HTR-8/SVneo (cell line): ENCODE results near the gene RTEL1.
A peak's percentile ranks its signal among the peaks of the same experiment; 100 is the strongest.
"Not testable (repeated sequence)": the region's sequence is repeated elsewhere in the genome, so short reads cannot be mapped to it uniquely, and the experiment has no call there.

Experiments
- DNase-seq: peaks from one replicate; pipeline ENCODE4 v3.0.0; 2011; ENCODE audit warnings: low spot score, mixed read lengths; ENCODE audit not compliant: insufficient read length
- FAIRE-seq: peaks from 2 replicates; lab custom pipeline; 2011; peaks lifted over from hg19 to GRCh38; lab: Jason Lieb, UNC

The RTEL1 gene

GRCh38 chr20:63627751-63628245 is 30.3 kb upstream of the RTEL1 start:
- DNase-seq (no peak), FAIRE-seq (peak; percentile 49)

DNA sequence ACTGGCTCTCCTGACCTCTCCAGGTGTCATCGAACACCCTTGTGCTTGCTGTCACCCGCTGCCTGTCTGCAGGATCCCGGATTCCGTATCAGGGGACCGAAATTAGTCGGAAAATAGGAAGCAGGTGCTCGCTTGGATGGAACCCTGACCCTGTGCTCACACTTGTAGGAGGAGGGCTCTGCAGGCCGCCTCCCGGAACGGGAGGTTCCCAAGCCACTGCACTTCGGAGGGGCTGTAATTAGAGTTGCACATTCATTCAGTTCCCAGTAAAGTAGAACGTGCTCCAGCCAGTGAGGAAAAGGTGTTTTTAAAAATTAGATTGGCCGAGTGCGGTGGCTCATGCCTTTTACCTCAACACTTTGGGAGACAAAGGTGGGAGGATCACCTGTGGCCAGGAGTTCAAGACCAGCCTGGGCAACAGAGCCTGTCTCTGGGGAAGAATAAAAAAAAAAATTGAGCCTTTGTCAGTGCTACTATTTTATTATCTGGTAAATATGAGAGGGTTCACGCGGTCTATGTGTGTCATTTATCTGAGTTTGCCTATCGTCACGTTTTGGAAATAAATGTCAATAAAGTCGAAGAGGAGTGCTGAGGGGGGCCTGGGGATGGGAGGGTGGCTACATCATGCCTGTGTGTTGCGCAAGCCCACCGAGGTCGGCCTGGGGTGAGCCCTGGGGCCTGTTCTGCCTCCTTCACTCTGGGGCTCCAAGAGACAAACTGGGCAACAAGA is 29.7 kb upstream of the RTEL1 start:
- FAIRE-seq = peak; percentile 31

GRCh38 chr20:63630956-63631355 is 27.2 kb upstream of the RTEL1 start:
- DNase-seq, FAIRE-seq: not testable (repeated sequence)

More for the DNA sequence above, 29.7 kb upstream of the RTEL1 start:
- DNase-seq = peak; percentile 81

GRCh38 chr20:63631426-63631825 is 26.7 kb upstream of the RTEL1 start:
- DNase-seq, FAIRE-seq: not testable (repeated sequence)

DNA sequence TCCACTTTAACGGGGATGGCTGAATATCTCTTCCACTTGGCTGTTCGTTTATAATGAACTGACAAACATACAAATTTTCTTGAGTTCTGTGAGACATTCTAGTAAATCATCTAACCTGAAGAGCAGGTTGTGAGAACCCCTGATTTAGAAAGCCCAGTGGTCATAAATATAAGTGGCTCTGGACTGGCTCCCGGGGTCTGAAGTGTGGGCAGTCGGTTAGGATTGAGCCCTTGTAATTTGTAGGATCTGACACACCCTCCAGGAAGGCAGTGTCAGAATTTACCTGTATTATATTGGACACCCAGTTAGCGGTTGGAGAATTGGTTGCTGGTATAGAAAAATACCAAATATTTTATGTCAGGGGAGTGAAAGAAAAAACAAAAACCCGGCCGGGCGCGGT is 24.4 kb upstream of the RTEL1 start:
- FAIRE-seq (no peak), DNase-seq (no peak)

GRCh38 chr20:63635431-63636141 is 22.5 kb upstream of the RTEL1 start:
- DNase-seq (no peak), FAIRE-seq (peak; percentile 23)

DNA sequence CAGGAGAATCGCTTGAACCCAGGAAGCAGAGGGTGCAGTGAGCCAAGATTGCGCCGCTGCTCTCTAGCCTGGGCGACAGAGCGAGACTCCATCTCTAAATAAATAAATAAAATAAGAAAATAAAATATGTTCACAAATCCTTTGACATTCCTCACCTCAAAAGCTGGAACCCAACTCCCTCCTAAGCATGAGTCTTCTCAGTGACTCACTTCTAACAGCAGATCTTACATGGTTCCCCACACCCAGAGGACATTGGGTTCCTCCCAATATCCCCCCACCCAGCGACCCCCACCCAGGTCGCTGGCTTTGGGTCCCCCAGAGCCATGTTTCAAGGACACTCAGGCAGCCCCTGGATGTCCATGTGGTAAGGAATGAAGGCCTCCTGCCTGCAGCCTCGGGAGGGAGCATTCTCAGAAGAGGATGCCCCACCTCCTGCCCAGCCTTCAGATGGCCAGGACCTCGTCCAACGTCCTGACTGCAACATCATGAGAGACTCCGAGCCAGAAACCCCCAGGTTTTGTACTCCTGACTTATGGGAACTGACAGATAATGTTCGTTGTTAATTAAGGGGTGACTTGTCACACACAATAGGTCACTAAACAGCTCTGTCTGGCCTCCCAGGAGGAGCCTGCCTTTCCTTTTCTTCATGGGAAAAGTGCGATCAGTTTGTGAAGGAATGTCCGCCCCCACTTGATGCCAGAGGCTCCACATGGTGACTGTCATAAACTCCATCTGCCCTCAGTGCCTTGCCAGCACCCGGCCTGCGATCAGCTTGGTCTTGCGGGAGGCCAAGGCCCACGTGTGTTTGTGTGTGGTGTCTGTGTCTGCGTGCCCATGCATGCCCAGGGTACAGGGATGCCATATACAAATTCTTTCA is 21.1 kb upstream of the RTEL1 start:
- DNase-seq = no peak
- peak; percentile 80 for FAIRE-seq

DNA sequence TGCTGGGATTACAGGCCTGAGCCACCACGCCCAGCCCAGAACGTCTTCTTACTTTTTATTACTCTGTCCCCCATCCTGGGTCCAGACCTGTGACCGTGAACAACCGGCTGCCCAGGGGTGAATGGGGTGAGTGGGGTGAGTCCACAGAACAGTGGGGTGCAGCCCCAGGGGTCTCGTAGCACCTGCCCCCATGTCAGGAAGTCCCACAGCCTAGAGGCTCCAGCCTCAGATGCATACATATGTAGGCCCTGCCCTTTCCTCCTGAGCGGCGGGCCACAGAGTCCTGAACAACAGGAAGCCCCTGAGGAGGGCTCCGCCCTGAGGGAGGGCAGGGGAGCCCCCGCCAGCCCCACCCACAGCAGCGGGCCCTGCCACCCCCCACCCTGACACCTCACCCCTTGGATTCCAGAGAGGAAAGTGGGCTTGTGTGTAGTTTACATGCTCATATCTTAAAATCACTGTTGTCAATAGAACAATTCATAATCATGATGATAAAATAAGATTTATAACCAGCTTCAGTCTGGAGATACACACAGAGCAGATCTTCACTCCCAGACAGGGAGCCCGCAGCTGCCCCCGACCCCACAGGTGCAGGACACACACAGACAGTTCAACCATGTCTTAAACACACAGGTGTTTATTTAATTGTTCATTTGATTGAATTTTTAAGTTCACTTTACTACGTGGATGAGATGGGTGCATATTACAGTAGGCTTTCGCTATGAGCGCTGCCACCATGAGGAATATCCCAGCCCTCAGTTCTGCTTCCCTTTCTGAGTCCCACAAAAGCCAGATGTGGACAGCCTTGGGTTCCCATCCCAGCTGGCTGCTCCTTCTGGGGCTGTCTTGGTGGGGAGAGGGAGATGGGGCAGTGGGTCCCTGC is 18.8 kb upstream of the RTEL1 start:
- no peak for DNase-seq
- peak; percentile 20 for FAIRE-seq

DNA sequence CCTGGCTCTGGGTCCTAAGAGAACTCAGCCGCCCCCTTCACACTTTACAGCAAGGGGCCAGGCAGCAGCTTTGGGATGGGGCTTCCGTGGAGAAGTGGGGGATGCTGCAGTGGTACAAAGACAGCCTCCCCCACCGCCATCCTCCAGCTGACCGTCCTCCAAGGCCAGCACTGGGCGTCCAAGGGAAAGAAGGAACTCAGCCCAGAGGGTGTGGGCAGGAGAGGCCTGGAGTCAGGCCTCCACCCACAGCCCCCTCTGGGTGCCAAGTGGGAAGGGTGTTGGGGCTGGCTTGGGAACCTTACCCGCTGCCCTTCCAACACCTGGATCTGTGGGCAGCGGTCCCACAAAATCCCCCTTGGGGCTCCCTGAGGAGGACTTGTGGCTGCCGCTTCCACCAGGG is 18.0 kb upstream of the RTEL1 start:
- FAIRE-seq = peak; percentile 16
- no peak for DNase-seq

DNA sequence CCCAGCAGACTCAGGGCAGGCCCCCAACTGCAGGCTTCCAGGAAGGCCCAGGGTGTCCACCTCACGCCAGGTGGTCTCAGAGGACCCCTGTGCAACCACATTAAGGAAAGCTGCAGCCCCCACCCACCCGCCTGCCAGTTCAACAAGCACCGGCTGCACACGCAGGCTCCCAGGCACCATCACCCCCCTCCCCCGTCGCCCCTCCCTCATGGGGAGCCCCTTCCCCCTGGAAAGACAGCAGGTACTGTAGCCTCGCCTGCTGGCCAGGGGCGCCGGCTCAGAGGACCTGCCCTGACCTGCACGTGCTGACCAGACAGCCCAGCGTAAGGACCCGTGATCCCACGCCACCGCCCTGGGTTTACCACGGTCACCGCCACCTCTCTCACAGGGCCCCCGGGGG is 17.4 kb upstream of the RTEL1 start:
- DNase-seq, FAIRE-seq: not testable (repeated sequence)

- DNase-seq = no peak
- FAIRE-seq = no peak
Observed at GRCh38 chr20:63641146-63641791, 16.8 kb upstream of the RTEL1 start.

DNA sequence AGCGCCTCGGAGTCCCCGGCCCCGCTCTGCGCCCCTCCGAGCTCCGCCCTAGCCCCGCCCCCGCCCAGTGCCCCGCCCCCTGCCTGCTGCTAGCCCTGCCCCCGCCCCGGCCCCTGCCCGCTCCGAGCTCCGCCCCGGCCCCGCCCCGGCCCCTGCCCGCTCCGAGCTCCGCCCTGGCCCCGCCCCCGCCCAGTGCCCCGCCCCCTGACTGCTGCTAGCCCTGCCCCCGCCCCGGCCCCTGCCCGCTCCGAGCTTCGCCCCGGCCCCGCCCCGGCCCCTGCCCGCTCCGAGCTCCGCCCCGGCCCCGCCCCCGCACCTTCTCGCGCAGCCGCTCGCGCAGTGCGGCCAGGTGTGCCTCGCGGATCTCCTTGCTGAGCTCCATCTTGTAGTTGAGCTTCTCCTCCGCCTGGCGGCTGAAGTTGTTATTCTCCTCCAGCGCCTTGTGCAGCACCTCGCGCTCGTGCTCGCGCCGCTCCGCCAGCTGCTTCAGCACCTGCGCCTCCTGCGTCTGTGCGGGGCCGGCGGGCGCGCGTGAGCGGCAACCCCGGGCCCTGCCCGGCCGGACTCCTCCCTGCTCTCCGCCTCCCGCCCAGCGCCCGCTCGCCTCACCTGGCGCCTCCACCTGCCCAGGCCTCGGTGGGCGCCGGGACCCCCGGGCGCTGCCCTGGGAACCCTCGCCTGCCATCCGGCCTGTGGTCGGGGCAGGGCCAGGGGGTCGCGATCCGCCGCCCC is 16.2 kb upstream of the RTEL1 start:
- DNase-seq = peak; percentile 84
- peak; percentile 99 for FAIRE-seq

DNA sequence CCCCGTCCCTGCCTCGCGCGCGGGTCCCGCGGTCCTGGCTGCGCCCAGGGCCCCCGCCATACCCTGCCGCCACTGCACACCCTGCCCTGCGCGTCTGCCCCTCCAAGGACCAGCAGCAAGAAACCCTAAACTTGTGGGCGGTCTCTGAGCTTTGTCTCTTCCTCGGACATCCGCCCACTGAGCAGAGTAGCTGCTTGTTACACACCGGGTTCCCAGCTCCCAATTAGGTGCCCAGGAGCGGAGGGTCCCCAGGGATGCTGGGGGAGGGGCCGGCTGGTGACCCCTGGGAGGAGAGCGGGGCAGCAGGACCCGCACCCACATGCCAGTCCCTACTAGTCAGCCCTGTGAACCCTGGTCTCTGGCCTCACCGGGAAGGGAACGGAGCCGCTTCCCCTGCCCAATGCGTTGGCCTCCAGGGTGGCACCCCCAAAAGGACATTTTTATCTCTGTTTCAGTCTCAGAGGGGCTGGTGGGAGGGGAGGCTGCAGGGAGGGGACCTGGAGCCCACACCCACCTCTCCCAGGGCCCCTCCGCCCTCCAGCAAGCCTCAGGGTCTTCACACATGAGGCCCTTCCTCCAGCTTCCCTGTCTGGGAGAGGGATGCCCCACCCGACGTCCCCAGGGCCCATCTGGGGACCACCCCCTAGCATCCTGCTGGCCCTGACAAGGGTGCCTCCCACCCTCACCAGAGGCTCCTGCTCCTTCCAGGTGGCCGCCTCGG is 15.4 kb upstream of the RTEL1 start:
- no peak for FAIRE-seq

DNA sequence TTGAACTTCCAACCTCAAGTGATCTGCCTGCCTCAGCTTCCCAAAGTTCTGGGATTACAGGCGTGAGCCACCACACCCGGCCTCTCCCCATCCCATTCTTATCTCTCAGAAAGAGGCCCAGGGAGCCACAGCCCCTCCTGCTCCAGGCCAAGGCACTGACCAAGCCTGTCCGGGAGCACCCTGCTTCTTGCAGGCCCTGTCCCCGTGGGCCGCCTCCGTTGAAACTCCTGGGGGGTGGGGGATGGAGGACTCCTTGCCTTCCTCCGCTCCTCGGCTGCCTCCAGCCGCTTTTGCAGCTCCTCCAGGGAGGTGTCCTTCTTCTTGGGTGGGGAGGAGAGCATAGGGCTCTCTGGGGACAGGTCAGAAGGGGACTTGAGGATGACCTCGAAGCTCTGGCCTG is 14.6 kb upstream of the RTEL1 start:
- FAIRE-seq (no peak), DNase-seq (no peak)

More for the DNA sequence above, 15.4 kb upstream of the RTEL1 start:
- no peak for DNase-seq

- DNase-seq (no peak), FAIRE-seq (no peak)
Observed at GRCh38 chr20:63643946-63644345, 14.2 kb upstream of the RTEL1 start.

GRCh38 chr20:63645218-63645617 is 12.9 kb upstream of the RTEL1 start:
- peak; percentile 89 for FAIRE-seq
- DNase-seq = no peak

DNA sequence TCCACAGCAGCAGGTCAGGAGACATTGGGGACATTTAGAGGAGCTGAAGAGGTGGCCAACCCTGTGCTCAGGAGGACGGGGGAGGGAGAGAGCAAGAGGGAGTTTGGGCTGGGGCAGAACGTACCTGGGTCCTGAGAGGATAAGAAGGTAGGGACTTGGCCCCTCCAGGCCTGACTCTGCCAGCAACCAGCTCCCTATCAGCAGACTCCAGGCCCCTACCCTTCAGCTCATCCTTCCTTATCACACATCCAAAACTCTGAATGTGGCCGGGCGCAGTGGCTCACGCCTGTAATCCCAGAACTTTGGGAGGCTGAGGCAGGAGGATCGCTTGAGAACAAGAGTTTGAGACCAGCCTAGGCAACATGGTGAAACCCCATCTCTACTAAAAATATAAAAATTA is 9.9 kb upstream of the RTEL1 start:
- no peak for DNase-seq

More for the DNA sequence above, 9.9 kb upstream of the RTEL1 start:
- no peak for FAIRE-seq
